NB4 (cell line): ENCODE measurements around the gene DCUN1D4.

ENCODE experiments used
- DNase-seq: peaks from one replicate; pipeline ENCODE4 v3.0.0; 2010; ENCODE audit warnings: low read depth
- H3K4me3 ChIP-seq: one replicate; pipeline ENCODE4 v1.5.1; 2011; ENCODE audit warnings: mild to moderate bottlenecking, low read depth, low read length, moderate library complexity
- CTCF ChIP-seq: IDR thresholded peaks from one replicate; pipeline ENCODE4 v1.5.1; 2012; ENCODE audit warnings: low read depth, low read length
- MAX ChIP-seq: IDR thresholded peaks from 2 replicates; pipeline ENCODE4 v1.6.1; 2011; ENCODE audit warnings: low read depth, low read length
- MYC ChIP-seq: IDR thresholded peaks from 2 replicates; pipeline ENCODE4 v1.6.1; 2011; ENCODE audit warnings: low read depth, low read length
- POLR2A ChIP-seq: IDR thresholded peaks from 2 replicates; pipeline ENCODE4 v1.6.1; 2011; ENCODE audit warnings: mild to moderate bottlenecking; ENCODE audit not compliant: insufficient read length; ENCODE audit errors: extremely low read depth

The DCUN1D4 gene

GRCh38 chr4:51842554-51843308, at the start of gene DCUN1D4:
DCUN1D4 (plus strand) TSS chr4:51843153; CDS start chr4:51843243, 90 bp downstream.
- TF ChIP-seq MAX (peak; percentile 71; the same call in 1 of the 2 replicates), CTCF (no peak), POLR2A (peak; percentile 64)
- DNase-seq, result peak; percentile 100
- peak within 1 kb of the TSS; percentile 90 for H3K4me3 ChIP-seq

GRCh38 chr4:51820443-51821234, 22.3 kb upstream of the DCUN1D4 start:
- TF ChIP-seq CTCF (no peak), MAX (no peak), POLR2A (no peak), MYC (no peak)
- no peak overlapping the region for H3K4me3 ChIP-seq
- no peak for DNase-seq

GRCh38 chr4:51825341-51825740, 17.6 kb upstream of the DCUN1D4 start:
- no peak for TF ChIP-seq MAX
- no peak for TF ChIP-seq MYC
- no peak for TF ChIP-seq CTCF
- no peak for TF ChIP-seq POLR2A
- DNase-seq, result no peak

GRCh38 chr4:51830156-51830720, 12.7 kb upstream of the DCUN1D4 start:
- DNase-seq, result no peak
- no peak overlapping the region for H3K4me3 ChIP-seq
- TF ChIP-seq MAX, result no peak
- TF ChIP-seq CTCF, result no peak
- no peak for TF ChIP-seq MYC
- no peak for TF ChIP-seq POLR2A

More at GRCh38 chr4:51825341-51825740, 17.6 kb upstream of the DCUN1D4 start:
- no peak overlapping the region for H3K4me3 ChIP-seq

GRCh38 chr4:51831133-51831532, 11.8 kb upstream of the DCUN1D4 start:
- peak; percentile 66 for DNase-seq
- no peak overlapping the region for H3K4me3 ChIP-seq
- TF ChIP-seq MAX (no peak), CTCF (peak; percentile 80)
